Choroid plexus epithelial cell (primary cell): Measurements from ENCODE around the gene LMNB1.
"Not testable (repeated sequence)": the region's sequence is repeated elsewhere in the genome, so short reads cannot be mapped to it uniquely, and the experiment has no call there.

Experiments
- DNase-seq: peaks from one replicate; pipeline ENCODE4 v3.0.0-alpha.2; 2010; ENCODE audit warnings: low read depth
- H3K4me3 ChIP-seq: 2 replicates; pipeline ENCODE4 v1.5.1; 2011; ENCODE audit warnings: low read depth, mild to moderate bottlenecking, control low read depth, low read length, moderate library complexity
- CTCF ChIP-seq: conservative IDR thresholded peaks from 2 replicates; pipeline ENCODE4 v1.5.1; 2011; ENCODE audit warnings: low read depth, mild to moderate bottlenecking, control low read depth, inconsistent platforms, low read length, moderate library complexity

Gene LMNB1

GRCh38 chr5:126757713-126758357 lies 19.1 kb upstream of the LMNB1 start:
- no peak for DNase-seq
- no peak overlapping the region for H3K4me3 ChIP-seq
- no peak for TF ChIP-seq CTCF

GRCh38 chr5:126763371-126763770 lies 13.6 kb upstream of the LMNB1 start:
- DNase-seq = no peak
- no peak for TF ChIP-seq CTCF
- H3K4me3 ChIP-seq = no peak overlapping the region

- H3K4me3 ChIP-seq = no peak overlapping the region
- DNase-seq = no peak
- no peak for TF ChIP-seq CTCF
Observed at GRCh38 chr5:126769703-126770102, 7.2 kb upstream of the LMNB1 start.

- not testable (repeated sequence) for DNase-seq, H3K4me3 ChIP-seq
Observed at GRCh38 chr5:126773536-126773935, 3.4 kb upstream of the LMNB1 start.

- not testable (repeated sequence) for H3K4me3 ChIP-seq, DNase-seq
Observed at GRCh38 chr5:126774595-126774994, 2.3 kb upstream of the LMNB1 start.

GRCh38 chr5:126777257-126777974 lies 480 bp downstream of the LMNB1 start:
- peak; percentile 27 for TF ChIP-seq CTCF
- peak; percentile 72 for DNase-seq
- peak overlapping the region; percentile 87 for H3K4me3 ChIP-seq

GRCh38 chr5:126777975-126778674 lies 1.2 kb downstream of the LMNB1 start:
- peak overlapping the region; percentile 87 for H3K4me3 ChIP-seq
- DNase-seq = peak; percentile 97
- TF ChIP-seq CTCF = no peak
